ENCODE measurements around the gene CEP192. TPM values are rescaled to one million over a fixed set of nuclear protein-coding genes. Genes with fewer than 3 reads are reported as not detected.
"Not testable (repeated sequence)": the region's sequence is repeated elsewhere in the genome, so short reads cannot be mapped to it uniquely, and the experiment has no call there.

The CEP192 gene
- total RNA-seq, 1 donor from 2014 or later: 22.3 TPM

DNA sequence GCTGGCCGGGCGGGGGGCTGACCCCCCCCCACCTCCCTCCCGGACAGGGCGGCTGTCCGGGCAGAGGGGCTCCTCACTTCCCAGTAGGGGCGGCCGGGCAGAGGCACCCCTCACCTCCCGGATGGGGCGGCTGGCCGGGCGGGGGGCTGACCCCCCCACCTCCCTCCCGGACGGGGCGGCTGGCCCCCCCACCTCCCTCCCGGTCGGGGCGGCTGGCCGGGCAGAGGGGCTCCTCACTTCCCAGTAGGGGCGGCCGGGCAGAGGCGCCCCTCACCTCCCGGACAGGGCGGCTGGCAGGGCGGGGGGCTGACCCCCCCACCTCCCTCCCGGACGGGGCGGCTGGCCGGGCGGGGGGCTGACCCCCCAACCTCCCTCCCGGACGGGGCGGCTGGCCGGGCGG is 11.1 kb upstream of the CEP192 start:
- ATAC-seq (ENCODE audit: poor library complexity); intact Hi-C loops (cut with DNase I); DNase-seq: not testable (repeated sequence)

DNA sequence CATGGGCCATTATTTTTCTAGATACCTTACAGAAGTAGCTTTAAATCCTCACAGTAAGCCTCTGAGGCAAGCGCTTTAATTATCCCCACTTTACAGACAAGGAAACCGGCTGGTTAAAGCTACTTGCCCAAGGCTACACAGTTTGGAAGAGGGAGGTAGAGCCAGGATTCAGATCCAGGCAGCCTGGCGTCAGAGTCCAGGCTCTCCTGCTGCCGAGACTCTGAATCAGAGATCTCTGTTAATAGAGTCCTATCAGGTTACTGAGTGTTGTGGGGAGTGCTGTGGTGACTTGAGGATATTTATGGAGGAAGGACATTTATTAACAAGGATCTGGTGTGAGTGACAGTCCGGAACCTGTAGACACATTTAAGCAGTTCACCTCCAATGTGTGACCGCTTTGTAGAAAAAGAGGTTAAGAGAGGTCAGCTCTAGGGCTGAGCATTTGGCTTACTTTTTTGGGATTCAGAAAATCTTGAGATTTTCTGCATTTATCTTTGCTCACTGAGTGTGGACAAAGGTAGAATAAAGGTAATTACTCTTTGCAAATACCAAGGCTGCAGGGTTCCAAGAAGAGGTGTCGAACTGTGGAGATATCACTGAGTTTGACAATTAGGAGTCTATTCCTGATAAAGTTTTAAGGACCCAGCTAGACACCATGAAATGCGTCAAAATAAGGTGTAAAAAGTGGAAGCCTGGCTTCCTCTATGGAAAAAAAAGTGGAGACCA is 1.6 kb upstream of the CEP192 start:
- intact Hi-C loops (cut with DNase I): no loop called here
- no peak for DNase-seq
- ATAC-seq (ENCODE audit: poor library complexity): no peak

DNA sequence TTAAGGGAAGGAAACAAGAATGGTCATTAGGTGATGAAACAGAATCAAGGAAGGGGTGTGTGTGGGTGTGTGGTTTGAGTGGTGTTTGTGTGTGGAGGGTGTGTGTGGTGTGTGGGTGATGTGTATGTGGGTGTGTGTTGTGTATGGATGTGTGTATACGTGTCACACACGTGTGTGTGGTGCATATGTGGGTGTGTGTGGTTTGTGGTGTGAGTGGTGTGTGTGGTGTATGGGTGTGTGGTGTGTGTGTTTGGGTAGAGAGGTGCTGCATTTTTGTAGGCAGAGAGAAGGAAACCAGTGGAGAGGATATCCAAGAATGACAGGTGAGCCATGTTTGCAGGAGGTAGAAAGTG is 1.1 kb upstream of the CEP192 start:
- ATAC-seq (ENCODE audit: poor library complexity): no peak
- DNase-seq: no peak
- intact Hi-C loops (cut with DNase I): no loop called here

DNA sequence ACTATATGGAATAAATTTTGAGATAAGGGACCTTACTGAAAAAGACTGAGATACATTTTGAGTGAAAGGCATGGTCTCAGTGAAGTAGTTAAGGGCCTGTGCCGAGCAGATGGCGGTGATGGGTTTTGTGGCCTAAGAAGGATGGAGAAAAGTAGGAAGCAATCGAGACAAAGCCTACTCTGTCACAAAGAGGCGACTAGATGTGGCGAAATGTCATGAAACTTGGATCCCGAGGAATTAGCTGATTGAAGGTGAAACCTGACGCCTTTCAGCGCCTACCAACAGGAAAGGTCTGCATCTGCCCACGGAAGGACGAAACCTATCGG is 558 bp upstream of the CEP192 start:
- intact Hi-C loops (cut with DNase I): no loop called here
- DNase-seq (no peak), ATAC-seq (ENCODE audit: poor library complexity) (peak; percentile 1)

DNA sequence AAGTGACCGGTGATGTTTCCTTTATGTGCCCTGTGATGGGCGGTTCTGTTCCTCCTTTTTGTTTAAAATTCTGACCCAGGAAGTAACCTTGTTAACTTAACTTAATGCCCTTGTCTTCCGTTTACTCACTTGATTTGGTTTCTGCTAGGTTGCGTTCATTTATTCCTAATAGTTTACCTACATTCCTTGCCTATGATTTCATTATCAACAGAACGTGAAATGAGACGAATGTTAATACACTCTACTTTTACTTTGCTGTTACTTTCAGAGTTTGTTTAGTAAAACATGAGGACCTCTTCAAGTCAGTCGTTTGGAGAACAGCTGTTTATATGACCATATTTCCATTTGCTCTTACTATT is 638 bp downstream of the CEP192 start:
- intact Hi-C loops (cut with DNase I): no loop called here
- DNase-seq: no peak
- no peak for ATAC-seq (ENCODE audit: poor library complexity)

DNA sequence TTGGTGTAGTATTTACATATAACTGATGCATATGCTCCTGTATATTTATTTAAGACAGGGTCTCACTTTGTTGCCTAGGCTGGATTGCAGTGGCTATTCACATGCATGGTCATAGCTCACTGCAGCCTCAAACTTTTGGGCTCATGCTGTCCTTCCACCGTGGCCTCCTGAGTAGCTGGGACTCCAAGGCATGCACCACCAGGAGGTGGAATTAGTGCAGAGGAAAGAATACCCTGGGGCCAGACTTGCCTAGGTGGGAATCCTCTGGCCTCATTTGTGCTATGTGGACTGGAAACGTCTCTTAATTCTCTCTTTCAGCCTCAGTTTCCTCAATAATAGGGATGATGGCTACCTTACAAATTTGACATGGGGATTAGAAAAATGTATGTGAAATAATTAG is 2.3 kb downstream of the CEP192 start:
- ATAC-seq (ENCODE audit: poor library complexity) (no peak), DNase-seq (no peak)
- intact Hi-C loops (cut with DNase I): no loop called here

DNA sequence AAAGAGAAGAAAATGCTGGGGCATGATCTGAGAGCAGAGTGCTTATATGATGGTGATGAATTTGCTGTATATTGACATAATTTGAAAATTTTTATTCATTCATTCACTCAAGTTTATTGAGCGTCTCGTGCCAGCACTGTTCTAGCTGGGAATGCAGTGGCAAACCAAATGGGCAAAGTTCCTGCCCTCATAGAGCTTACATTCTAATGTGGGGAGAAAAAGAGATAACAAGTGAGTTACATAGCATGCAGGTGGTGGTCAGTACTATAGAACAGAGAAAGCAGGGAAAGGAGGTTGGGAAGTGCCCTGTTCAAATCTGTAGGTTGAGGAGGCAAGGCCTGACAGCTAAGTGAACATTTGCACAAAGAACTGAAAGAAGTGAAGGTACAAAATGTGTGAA is 4.3 kb downstream of the CEP192 start:
- intact Hi-C loops (cut with DNase I): no loop called here
- no peak for ATAC-seq (ENCODE audit: poor library complexity)
- no peak for DNase-seq

DNA sequence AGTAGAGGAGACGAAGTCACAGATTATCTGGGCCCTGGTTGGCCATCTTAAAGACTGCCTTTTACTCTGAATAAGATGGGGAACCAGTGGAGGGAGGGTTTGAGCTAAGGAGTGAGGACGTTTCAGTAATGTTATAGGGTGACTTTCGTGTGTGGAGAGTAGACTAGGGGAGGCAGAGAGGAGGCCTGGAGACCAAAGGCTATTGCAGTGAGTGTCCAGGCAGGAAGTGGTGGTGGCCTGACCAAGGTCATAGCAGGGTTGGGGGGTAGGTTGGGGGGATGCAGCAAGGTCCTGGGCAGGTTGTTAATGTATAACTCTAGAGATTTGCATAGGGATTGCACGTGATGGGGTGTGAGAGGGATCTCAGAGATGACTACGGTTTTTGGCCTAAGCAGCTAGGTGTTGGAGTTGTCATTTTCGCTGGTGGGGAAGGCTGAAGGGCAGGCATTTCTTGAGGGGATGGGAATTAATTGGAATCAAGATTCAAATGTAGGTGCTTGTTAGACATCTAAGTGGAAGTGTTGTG is 4.9 kb downstream of the CEP192 start:
- intact Hi-C loops (cut with DNase I): no loop called here
- DNase-seq (no peak), ATAC-seq (ENCODE audit: poor library complexity) (no peak)

DNA sequence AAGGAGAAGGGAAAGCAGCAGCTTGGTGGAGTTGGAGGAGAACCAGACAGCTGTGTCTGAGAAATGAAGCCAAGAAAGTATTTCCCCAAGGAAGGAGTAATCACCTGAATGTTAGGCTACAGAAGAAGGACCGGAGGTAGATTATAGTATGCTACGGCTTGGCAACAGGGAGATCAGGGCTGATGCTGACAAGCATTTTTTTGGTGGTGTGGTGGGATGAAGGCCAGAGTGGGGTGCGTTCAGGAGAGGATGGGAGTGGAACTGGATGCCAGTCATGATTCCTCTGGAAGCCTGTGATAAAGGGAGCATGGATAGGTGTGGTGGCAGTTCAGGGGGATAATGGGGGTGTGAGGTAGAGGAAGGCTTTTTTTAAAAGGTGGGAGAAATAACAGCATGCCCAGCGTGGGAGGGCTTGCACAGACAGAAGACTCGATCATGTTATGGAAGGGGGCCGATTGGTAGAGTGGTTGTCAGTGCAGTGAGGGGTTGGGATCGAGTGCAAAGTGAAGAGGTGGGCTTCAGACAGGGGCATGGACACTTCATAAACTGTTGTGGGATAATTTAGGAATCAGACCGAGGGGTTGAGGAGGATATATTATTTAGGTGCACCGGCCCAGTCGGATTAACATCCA is 5.6 kb downstream of the CEP192 start:
- intact Hi-C loops (cut with DNase I): no loop called here
- no peak for ATAC-seq (ENCODE audit: poor library complexity)
- DNase-seq: no peak

DNA sequence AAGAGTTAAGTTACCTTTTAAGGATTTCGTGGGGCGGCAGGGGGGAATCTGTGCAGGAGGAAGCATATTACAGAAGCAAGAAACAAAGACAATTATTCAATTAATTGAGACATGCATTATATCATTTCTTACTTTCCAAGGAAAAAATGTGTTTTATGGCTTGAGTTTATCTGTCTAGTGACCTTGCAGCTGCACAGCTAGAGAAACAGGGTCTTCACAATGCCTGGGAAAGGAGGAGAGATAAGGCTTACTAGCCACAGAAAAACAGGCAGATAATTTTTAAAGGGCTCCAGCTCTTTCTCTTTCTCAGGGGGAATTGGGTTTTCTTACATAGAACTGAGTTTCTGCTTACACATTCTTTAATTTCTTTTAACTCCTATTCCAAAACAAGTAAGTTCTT is 6.2 kb downstream of the CEP192 start:
- intact Hi-C loops (cut with DNase I); ATAC-seq (ENCODE audit: poor library complexity); DNase-seq: not testable (repeated sequence)

DNA sequence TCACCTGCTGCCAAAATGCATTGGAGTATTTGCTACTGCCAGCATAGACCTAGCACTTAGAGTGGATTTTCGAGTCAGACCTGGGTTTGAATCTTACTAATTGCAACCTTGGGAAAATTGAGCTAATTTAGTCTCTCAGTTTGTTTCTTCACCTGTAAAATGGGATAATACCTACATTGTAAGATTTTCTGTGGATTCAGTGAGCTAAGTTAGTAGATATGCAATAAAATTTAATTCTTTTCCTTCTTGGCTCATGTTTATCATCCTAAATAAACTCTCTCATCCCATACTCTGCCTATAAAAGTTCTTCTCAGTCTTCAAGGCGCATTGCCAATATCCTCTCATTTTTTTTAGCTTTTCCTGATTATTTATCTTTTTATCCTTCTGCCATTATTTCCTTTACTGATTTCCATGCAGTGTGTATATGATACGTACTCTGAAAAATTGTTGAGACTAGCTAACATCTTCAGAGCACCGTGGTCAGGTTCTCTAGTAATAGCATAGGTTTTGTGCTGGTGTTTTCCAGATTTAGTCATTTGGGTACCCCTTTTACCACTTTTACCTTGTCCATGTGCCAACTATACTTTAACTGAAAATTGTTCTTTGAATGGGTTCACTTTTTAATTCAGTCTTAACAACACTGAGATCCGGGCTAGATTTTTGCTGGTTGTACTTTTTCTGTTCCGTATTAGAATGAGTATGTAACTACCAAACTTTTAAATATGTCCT is 7.3 kb downstream of the CEP192 start:
- intact Hi-C loops (cut with DNase I): no loop called here
- ATAC-seq (ENCODE audit: poor library complexity) (no peak), DNase-seq (no peak)

DNA sequence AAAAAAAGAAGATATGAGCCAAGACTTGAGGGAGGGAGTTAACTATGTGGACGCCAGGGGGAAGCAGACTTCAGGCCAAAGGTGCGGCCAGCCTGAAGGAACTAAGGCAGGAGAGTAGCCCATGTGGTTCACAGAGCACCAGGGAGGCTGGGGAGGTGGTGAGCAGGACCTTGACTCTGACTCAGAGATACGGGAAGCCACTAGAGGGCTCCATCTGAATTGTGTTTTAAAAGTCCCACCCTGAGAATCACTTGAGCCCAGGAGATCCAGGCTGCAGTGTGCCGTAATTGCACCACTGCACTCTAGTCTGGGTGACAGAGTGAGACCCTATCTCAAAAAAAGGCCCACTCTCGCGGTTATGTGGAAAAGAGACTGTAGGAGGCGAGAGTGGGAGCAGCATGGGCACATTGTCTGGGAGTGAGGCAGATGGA is 12.3 kb downstream of the CEP192 start:
- no peak for DNase-seq

DNA sequence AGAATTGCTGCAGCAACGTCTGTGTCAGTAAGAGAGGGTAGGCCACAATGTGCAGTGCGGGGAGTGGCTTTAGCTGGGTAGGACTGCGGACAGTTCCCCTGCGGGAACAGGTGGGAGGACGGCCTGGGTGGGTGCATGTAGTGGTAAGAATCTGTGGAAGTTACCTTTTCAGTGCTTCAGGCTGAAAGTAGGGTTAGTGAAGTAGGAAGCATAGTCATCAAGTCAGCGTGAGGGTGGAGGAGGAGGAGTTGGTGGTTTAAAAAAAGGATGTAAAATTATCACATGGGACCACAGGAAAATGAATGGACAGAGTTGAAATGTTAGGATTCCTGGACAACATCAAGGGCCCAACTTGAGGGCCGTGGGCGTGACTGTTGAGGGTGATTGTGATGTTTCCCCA is 13.2 kb downstream of the CEP192 start:
- DNase-seq (no peak), ATAC-seq (ENCODE audit: poor library complexity) (no peak)
- intact Hi-C loops (cut with DNase I): loop anchor here (10.0 kb wide), 1 partner anchor 100 kb away; no protein-coding TSS in a partner anchor

More for the DNA sequence above, 12.3 kb downstream of the CEP192 start:
- intact Hi-C loops (cut with DNase I): loop anchor here (10.0 kb wide), 1 partner anchor 101 kb away; no protein-coding TSS in a partner anchor
- peak; percentile 87 for ATAC-seq (ENCODE audit: poor library complexity)

DNA sequence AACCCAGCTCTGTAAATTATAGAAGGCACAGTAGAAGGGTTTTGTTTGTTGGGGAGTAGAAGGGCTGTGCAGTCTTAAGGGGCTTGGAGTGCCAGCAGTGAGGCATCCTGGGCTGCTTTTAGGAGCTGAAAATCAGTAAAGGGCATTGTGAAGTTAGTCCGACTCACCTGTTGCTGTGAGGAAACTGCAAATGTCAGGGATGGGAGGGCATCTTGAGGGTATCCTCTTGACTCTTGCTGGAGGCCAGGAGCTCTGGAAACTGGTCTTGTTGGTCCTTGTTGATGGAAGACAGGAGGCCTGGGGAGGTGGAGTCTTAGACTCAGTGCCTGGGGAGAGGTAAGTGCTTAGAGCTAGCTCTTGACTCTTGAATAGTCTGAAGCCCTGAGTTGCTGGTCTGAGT is 14.1 kb downstream of the CEP192 start:
- intact Hi-C loops (cut with DNase I): loop anchor here (10.0 kb wide), 1 partner anchor 100 kb away; no protein-coding TSS in a partner anchor
- ATAC-seq (ENCODE audit: poor library complexity) (no peak), DNase-seq (no peak)

DNA sequence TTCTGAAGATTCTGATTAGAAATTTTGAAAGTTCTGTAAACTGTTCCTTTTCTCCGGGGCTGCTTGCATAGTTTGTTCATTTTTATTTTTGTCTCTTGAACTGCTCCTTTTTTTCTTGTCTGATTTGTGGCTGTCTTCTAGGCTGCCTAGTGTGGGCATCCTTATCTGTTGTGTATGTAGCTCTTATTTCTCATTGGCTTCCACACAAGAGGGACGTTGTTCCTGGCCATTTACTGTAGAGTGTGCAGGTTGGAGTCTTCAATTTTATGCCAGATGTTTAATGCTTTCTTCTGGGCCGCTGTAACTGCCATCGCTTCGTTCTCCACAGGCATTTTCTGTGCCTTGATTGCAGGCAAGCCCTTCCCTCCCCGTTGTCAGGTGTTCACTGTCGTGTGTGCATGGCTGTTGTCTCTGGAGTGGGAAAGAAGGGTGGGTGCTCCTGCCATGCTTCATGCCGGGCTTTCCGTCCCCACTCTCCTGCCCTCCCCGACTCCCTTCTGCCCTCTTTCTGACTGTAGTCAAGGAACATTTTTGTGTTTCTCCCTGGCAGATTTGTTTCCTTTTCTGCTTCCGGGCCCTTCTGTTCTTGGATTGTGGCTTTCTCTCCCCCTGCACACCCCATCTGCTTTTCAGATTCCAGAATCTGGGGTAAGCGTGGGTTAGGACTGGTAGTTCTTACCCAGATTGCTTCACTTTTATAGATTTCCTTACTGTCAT is 15.5 kb downstream of the CEP192 start:
- intact Hi-C loops (cut with DNase I): loop anchor here (10.0 kb wide), 1 partner anchor 98 kb away; no protein-coding TSS in a partner anchor
- DNase-seq (no peak), ATAC-seq (ENCODE audit: poor library complexity) (no peak)

DNA sequence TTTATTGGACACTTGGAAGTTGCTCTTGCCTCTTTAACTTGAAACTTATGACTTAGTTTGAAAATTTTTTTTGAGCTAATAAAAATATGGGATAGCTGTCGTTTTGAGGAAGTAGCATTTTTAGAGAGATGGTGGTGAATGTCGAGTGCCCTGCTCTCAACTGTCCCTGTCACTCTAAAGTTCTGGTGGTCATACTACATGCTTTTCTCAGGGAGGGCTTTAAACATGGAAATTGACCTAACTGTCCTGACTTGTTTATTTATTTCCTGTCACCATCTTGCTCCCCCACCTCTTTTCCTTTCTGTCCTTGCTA is 16.0 kb downstream of the CEP192 start:
- no peak for DNase-seq
- ATAC-seq (ENCODE audit: poor library complexity): no peak
- intact Hi-C loops (cut with DNase I): loop anchor here (10.0 kb wide), 1 partner anchor 98 kb away; no protein-coding TSS in a partner anchor

DNA sequence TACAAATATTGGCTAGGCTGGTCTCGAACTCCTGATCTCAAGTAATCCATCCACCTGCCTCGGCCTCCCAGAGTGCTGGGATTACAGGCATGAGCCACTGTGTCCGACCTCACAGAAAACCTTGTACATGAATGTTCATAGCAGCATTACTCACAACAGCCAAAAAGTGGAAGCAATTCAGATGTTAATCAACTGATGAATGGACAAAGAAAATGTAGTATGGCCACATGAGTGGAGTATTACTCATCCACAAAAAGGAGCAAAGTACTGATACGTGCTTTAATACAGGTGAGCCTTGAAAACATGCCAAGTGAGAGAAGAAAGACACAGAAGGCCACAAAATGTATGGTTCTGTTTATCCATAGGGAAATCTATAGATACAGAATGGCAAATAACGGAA is 20.6 kb downstream of the CEP192 start:
- intact Hi-C loops (cut with DNase I): no loop called here
- no peak for ATAC-seq (ENCODE audit: poor library complexity)

DNA sequence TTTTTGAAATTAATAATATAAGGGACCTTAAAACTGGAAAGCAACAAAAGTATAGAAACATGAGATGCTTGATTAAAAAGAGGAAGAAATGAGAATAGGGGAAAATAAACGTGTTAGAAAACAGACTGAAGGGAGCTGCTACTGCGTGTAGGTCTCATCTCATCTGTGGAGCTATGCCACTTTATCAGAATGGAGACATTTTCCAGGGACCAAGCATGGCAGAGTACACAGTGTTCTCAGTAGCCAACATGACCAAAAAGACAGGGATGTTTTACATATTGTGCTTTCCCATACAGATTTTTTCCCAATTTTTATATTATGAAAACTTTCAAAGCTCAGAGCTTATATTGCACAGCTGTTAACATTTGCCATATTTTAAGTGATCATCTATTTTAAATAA is 23.1 kb downstream of the CEP192 start:
- ATAC-seq (ENCODE audit: poor library complexity): peak; percentile 86
- intact Hi-C loops (cut with DNase I): no loop called here

More for the DNA sequence above, 20.6 kb downstream of the CEP192 start:
- DNase-seq: no peak

DNA sequence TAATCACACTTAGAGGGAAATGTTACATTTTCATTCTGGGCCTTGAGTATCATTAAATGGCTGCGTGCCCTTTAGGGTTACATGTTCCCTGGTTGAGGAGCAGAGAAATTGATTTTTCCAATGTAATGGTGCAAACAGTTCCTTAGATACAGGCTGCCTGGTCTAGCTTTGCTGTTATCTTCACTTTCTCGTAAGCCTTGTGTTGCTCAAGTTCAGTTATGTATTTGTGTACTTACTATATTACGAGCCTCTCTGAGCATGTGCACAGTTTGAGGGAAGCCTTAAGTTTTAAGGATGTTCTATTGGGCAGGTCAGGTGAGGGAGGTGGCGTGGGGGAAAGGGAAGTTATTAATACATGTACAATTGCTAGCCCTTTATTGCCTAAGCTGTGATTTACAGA is 23.7 kb downstream of the CEP192 start:
- DNase-seq (no peak), ATAC-seq (ENCODE audit: poor library complexity) (peak; percentile 46)
- intact Hi-C loops (cut with DNase I): no loop called here

More for the DNA sequence above, 23.1 kb downstream of the CEP192 start:
- DNase-seq: no peak
